Liver (tissue), 3 donors: Measurements from ENCODE around the gene MS4A15.

Experiments
- ATF3 ChIP-seq: IDR thresholded peaks from 2 replicates; pipeline ENCODE4 v1.6.1; 2016; ENCODE audit warnings: antibody characterized with exemption
- CTCF ChIP-seq: fragments of 150-350 bp; IDR thresholded peaks from 2 replicates; pipeline ENCODE4 v1.5.1; 2017; ENCODE audit warnings: improper control_type of control experiment, low read depth, low read length; ENCODE audit not compliant: missing input control
- EGR1 ChIP-seq, 2 donors: IDR thresholded peaks; 2 replicates each; pipeline ENCODE4 v1.6.1; 2016 to 2018; ENCODE audit warnings: antibody characterized with exemption in 2 of 2, low read depth in 2 of 2
- GABPA ChIP-seq, 2 donors: IDR thresholded peaks in 1 of 2; conservative IDR thresholded peaks in 1 of 2; 2 replicates each; pipeline ENCODE4 v1.6.1; 2016; ENCODE audit warnings: antibody characterized with exemption in 2 of 2, mild to moderate bottlenecking in 1 of 2, moderate library complexity in 1 of 2
- HNF4G ChIP-seq: IDR thresholded peaks from 2 replicates; pipeline ENCODE4 v1.6.1; 2016; ENCODE audit warnings: antibody characterized with exemption
- MAX ChIP-seq: IDR thresholded peaks from 2 replicates; pipeline ENCODE4 v1.6.1; 2016; ENCODE audit warnings: antibody characterized with exemption
- RAD21 ChIP-seq, 2 donors: IDR thresholded peaks; 2 replicates each; pipeline ENCODE4 v1.6.1; 2016; ENCODE audit warnings: antibody characterized with exemption in 2 of 2, mild to moderate bottlenecking in 2 of 2
- SP1 ChIP-seq: IDR thresholded peaks from 2 replicates; pipeline ENCODE4 v1.6.1; 2018; ENCODE audit warnings: antibody characterized with exemption, mild to moderate bottlenecking
- TAF1 ChIP-seq: conservative IDR thresholded peaks from 2 replicates; pipeline ENCODE4 v1.6.1; 2016; ENCODE audit warnings: antibody characterized with exemption, mild to moderate bottlenecking
- YY1 ChIP-seq: IDR thresholded peaks from 2 replicates; pipeline ENCODE4 v1.6.1; 2016; ENCODE audit warnings: antibody characterized with exemption, mild to moderate bottlenecking
- TF ChIP-seq, protein P1 (sequence below): IDR thresholded peaks from 2 replicates; pipeline ENCODE4 v1.6.1; 2016; ENCODE audit warnings: antibody characterized with exemption
- donor health status: healthy.
- donor health status: healthy.

DNA sequence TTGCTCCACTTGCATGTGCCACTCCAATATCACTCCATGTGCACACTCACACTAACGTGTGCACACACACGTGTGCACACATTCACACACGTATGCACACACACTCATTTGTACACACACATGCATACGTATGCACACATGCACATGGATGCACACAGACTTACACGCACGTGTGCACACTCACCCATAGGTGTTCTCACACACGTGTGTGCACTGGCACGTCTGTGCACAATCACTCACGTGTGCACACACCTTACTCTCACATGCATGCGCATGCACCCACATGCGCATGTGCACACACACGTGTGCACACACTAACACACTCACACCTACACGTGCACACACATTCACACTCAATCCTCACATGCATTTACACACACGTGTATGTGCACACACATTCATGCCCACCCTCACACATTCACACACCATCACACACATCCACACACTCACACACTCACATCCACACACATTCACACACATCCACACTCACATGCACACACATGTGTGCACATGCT is 9.3 kb upstream of the MS4A15 start:
- TF ChIP-seq CTCF (no peak), TAF1 (no peak), RAD21 (IDR thresholded peaks at IDR 0.05) (no peak), ATF3 (no peak), GABPA (IDR thresholded peaks at IDR 0.05 in 1 of 2, conservative IDR thresholded peaks at IDR 0.05 in 1 of 2) (no peak), HNF4G (no peak), MAX (no peak), YY1 (no peak), SP1 (no peak), EGR1 (IDR thresholded peaks at IDR 0.05; ENCODE audit: low read depth in 2 of 2) (no peak)
- TF ChIP-seq, protein P1, sequence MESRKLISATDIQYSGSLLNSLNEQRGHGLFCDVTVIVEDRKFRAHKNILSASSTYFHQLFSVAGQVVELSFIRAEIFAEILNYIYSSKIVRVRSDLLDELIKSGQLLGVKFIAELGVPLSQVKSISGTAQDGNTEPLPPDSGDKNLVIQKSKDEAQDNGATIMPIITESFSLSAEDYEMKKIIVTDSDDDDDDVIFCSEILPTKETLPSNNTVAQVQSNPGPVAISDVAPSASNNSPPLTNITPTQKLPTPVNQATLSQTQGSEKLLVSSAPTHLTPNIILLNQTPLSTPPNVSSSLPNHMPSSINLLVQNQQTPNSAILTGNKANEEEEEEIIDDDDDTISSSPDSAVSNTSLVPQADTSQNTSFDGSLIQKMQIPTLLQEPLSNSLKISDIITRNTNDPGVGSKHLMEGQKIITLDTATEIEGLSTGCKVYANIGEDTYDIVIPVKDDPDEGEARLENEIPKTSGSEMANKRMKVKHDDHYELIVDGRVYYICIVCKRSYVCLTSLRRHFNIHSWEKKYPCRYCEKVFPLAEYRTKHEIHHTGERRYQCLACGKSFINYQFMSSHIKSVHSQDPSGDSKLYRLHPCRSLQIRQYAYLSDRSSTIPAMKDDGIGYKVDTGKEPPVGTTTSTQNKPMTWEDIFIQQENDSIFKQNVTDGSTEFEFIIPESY, result no peak
